ENCODE measurements around the gene LHX3. TPM values are rescaled to one million over a fixed set of nuclear protein-coding genes. Genes with fewer than 3 reads are reported as not detected.

Gene LHX3
- total and polyA plus RNA-seq, 12 donors: not detected

DNA sequence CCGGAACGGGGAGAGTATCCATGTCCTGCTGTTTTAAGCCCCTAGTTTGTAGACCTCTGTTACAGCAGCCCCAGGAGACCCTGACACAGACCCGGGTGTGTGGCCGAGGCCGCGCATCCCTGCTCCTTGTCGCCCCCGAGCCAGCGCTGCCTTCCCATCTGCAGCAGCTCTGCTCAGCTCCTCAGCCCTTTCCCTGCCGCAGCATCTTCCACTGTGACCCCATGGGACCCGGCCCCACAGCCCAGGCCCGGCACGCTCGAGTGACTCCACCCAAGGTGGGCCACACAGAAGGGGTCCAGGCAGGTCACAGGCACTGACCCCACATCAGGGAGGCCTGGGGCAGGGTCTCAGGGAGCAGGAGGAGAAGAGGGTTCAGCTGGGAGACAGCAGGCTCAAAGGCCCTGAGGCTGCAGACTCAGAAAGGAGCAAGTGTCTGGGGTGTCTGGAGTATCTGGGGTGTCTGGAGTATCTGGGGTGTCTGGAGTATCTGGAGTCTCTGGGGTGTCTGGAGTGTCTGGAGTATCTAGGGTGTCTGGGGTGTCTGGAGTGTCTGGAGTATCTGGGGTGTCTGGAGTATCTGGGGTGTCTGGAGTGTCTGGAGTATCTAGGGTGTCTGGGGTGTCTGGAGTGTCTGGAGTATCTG is 31.2 kb downstream of the LHX3 start:
- no peak for TF ChIP-seq POLR2A (IDR thresholded peaks at IDR 0.05)
- TF ChIP-seq, protein P1, sequence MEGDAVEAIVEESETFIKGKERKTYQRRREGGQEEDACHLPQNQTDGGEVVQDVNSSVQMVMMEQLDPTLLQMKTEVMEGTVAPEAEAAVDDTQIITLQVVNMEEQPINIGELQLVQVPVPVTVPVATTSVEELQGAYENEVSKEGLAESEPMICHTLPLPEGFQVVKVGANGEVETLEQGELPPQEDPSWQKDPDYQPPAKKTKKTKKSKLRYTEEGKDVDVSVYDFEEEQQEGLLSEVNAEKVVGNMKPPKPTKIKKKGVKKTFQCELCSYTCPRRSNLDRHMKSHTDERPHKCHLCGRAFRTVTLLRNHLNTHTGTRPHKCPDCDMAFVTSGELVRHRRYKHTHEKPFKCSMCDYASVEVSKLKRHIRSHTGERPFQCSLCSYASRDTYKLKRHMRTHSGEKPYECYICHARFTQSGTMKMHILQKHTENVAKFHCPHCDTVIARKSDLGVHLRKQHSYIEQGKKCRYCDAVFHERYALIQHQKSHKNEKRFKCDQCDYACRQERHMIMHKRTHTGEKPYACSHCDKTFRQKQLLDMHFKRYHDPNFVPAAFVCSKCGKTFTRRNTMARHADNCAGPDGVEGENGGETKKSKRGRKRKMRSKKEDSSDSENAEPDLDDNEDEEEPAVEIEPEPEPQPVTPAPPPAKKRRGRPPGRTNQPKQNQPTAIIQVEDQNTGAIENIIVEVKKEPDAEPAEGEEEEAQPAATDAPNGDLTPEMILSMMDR (IDR thresholded peaks at IDR 0.05): no peak
- Histone ChIP-seq H3K4me1 (replicated peaks in 1 of 2) (no peaks in the 10 kb centered on the region), H3K27me3 (peaks cover 20% of the 10 kb centered on the region), H3K4me3 (no peak overlapping the region), H3K9me3 (replicated peaks in 1 of 3) (no peaks in the 10 kb centered on the region), H3K27ac (no peak overlapping the region), H3K36me3 (replicated peaks in 1 of 2) (no peaks in the 10 kb centered on the region)
- no peak for DNase-seq
- intact Hi-C loops (cut with DNase I): loop anchor here (5.0 to 10.0 kb wide), 2 partner anchors 94 to 111 kb away; no protein-coding TSS in a partner anchor
- WGBS, 4 donors: 61 to 72% (median 66%) methylated on average over 11 to 14 of the region's 14 CpGs

DNA sequence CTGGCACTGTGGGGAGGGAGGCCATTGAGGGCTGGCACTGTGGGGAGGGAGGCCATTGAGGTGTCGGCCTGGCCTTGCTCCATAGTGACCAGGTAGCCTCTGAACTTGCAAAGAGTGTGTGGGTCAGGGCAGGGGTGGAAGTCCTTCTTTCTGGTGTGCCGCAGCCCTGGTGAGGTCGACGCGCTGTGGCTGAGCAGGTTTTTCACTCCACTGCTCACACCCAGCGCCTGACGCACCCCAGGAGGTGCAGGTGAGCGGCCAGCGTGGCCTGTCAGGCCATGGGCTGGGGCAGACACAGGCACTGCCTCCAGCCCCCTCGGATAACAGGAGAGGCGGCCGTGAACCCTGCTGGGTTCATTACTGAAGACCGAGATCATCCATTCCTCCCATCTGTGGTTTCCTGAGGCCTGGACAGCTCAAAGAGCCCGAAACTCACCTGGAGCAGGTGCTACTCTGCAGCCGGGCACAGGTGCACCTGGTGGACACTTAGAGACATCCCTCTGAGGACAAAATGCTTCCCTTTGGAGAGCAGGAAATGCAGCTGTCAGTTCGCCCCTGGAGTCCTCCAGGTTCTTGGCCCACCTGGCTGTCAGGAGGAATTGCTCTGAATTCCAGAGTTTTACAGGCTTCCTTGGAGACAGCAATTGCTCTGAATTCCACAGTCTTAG is 32.4 kb downstream of the LHX3 start:
- intact Hi-C loops (cut with DNase I): loop anchor here (5.0 to 10.0 kb wide), 2 partner anchors 95 to 112 kb away; no protein-coding TSS in a partner anchor
- Histone ChIP-seq H3K27ac (no peak overlapping the region), H3K9me3 (replicated peaks in 1 of 3) (no peaks in the 10 kb centered on the region), H3K27me3 (peaks cover 22% of the 10 kb centered on the region), H3K4me3 (no peak overlapping the region), H3K4me1 (replicated peaks in 1 of 2) (no peaks in the 10 kb centered on the region), H3K36me3 (replicated peaks in 1 of 2) (no peaks in the 10 kb centered on the region)
- DNase-seq: no peak
- WGBS, 4 donors: 53 to 84% (median 74%) methylated on average over 5 to 16 of the region's 16 CpGs
- TF ChIP-seq POLR2A (IDR thresholded peaks at IDR 0.05): no peak
- TF ChIP-seq, protein P1 (IDR thresholded peaks at IDR 0.05): no peak

DNA sequence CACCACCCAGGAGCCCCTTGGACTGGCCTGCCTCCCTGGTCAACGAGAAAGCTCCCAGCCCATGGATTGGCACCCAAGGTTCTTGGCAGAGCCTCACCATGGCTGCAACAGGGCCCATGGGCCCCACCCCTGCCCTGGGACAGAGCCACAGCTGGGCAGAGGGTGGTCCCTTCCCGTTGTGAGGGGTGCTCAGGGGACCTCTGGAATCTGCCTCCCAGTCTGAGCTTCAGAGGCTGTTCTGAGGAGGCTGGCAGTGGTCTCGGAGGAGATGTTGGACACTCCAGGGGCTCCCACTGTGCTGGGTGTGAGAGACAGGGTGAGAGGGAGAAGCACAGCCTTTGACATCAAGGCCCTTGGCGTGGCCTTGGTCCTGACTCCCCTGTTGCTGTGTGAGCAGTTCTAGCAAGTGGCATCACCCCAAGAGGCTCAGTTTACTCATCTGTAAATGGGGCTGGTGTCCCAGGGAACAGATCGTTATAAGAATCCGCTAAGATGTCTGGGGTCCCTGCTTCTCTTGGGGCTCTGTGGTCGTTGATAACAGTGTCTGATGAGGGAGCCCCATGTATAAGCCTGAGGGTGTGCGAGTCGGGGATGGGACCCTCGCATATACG is 33.0 kb downstream of the LHX3 start:
- Histone ChIP-seq H3K4me1 (replicated peaks in 1 of 2) (no peaks in the 10 kb centered on the region), H3K27me3 (peaks cover 22% of the 10 kb centered on the region), H3K9me3 (replicated peaks in 1 of 3) (no peaks in the 10 kb centered on the region), H3K4me3 (no peak overlapping the region), H3K36me3 (replicated peaks in 1 of 2) (no peaks in the 10 kb centered on the region), H3K27ac (no peak overlapping the region)
- intact Hi-C loops (cut with DNase I): loop anchor here (5.0 to 10.0 kb wide), 2 partner anchors 95 to 113 kb away; no protein-coding TSS in a partner anchor
- WGBS, 4 donors: 62 to 80% (median 69%) methylated on average over 8 to 11 of the region's 11 CpGs
- no peak for TF ChIP-seq POLR2A (IDR thresholded peaks at IDR 0.05)
- TF ChIP-seq, protein P1 (IDR thresholded peaks at IDR 0.05): no peak
- no peak for DNase-seq
